Measurements from ENCODE around the gene NDST1. TPM values are rescaled to one million over a fixed set of nuclear protein-coding genes. Genes with fewer than 3 reads are reported as not detected.
"Not testable (repeated sequence)": the region's sequence is repeated elsewhere in the genome, so short reads cannot be mapped to it uniquely, and the experiment has no call there.

The NDST1 gene
- 22.6 and 27.5 TPM in 2 replicates for total RNA-seq

- DNase-seq (ENCODE audit: low read depth in 2 of 2), result no peak
Measured at GRCh38 chr5:150507474-150508276, at the start of gene NDST1. Gene NDST1 (plus strand): TSS chr5:150508131. CDS start chr5:150521255, 13,124 bp downstream.

- peak; percentile 38 to 61 for DNase-seq (ENCODE audit: low read depth in 2 of 2)
Measured at GRCh38 chr5:150458802-150459557, 49.0 kb upstream of the NDST1 start.

GRCh38 chr5:150460781-150461180 lies 47.1 kb upstream of the NDST1 start:
- DNase-seq (ENCODE audit: low read depth in 2 of 2), result no peak

GRCh38 chr5:150461231-150461630 lies 46.7 kb upstream of the NDST1 start:
- no peak for DNase-seq (ENCODE audit: low read depth in 2 of 2)

- DNase-seq (ENCODE audit: low read depth in 2 of 2), result peak; percentile 50 to 58
Measured at GRCh38 chr5:150464554-150465012, 43.3 kb upstream of the NDST1 start.

GRCh38 chr5:150465927-150466326 lies 42.0 kb upstream of the NDST1 start:
- DNase-seq (ENCODE audit: low read depth in 2 of 2), result peak; percentile 50 to 69

- DNase-seq (ENCODE audit: low read depth in 2 of 2), result no peak
Measured at GRCh38 chr5:150468206-150468605, 39.7 kb upstream of the NDST1 start.

GRCh38 chr5:150469718-150470469 lies 38.0 kb upstream of the NDST1 start:
- DNase-seq (ENCODE audit: low read depth in 2 of 2), result peak in 1 of 2 donors; percentile 88

GRCh38 chr5:150473673-150474358 lies 34.1 kb upstream of the NDST1 start:
- DNase-seq (ENCODE audit: low read depth in 2 of 2), result no peak

- not testable (repeated sequence) for DNase-seq (ENCODE audit: low read depth in 2 of 2)
Measured at GRCh38 chr5:150476568-150476967, 31.4 kb upstream of the NDST1 start.

- DNase-seq (ENCODE audit: low read depth in 2 of 2), result no peak
Measured at GRCh38 chr5:150479416-150479815, 28.5 kb upstream of the NDST1 start.

- no peak for DNase-seq (ENCODE audit: low read depth in 2 of 2)
Measured at GRCh38 chr5:150481708-150481965, 26.3 kb upstream of the NDST1 start.

- DNase-seq (ENCODE audit: low read depth in 2 of 2), result peak in 1 of 2 donors; percentile 38
Measured at GRCh38 chr5:150481972-150482406, 25.9 kb upstream of the NDST1 start.

GRCh38 chr5:150484964-150485692 lies 22.8 kb upstream of the NDST1 start:
- no peak for DNase-seq (ENCODE audit: low read depth in 2 of 2)

- DNase-seq (ENCODE audit: low read depth in 2 of 2), result peak; percentile 51 to 69
Measured at GRCh38 chr5:150485693-150486401, 22.1 kb upstream of the NDST1 start.

- peak; percentile 54 to 69 for DNase-seq (ENCODE audit: low read depth in 2 of 2)
Measured at GRCh38 chr5:150486402-150487198, 21.3 kb upstream of the NDST1 start.

GRCh38 chr5:150487199-150488061 lies 20.5 kb upstream of the NDST1 start:
- peak; percentile 23 to 61 for DNase-seq (ENCODE audit: low read depth in 2 of 2)

Measured in lung microvascular endothelial cell (primary cell).